Measurements from ENCODE around the gene CRYBG3.

GRCh38 chr3:97949110-97949485, 127.3 kb downstream of the CRYBG3 start:
- no peak for TF ChIP-seq CTCF (IDR thresholded peaks at IDR 0.05)
- no peak for TF ChIP-seq POLR2A (IDR thresholded peaks at IDR 0.05)

All from vagina (tissue), 2 donors.